HL-60/S4 (cell line): ENCODE results near the gene GPC5.
"Not testable (repeated sequence)": the region's sequence is repeated elsewhere in the genome, so short reads cannot be mapped to it uniquely, and the experiment has no call there.

ENCODE experiments used
- in situ Hi-C: fragments of 300-500 bp; cut with MboI; formaldehyde crosslinking; loops from 2 replicates; pipeline ENCODE4 v1.14.3; 2022; ENCODE audit warnings: low sequenced_read_pairs

GPC5 gene

DNA sequence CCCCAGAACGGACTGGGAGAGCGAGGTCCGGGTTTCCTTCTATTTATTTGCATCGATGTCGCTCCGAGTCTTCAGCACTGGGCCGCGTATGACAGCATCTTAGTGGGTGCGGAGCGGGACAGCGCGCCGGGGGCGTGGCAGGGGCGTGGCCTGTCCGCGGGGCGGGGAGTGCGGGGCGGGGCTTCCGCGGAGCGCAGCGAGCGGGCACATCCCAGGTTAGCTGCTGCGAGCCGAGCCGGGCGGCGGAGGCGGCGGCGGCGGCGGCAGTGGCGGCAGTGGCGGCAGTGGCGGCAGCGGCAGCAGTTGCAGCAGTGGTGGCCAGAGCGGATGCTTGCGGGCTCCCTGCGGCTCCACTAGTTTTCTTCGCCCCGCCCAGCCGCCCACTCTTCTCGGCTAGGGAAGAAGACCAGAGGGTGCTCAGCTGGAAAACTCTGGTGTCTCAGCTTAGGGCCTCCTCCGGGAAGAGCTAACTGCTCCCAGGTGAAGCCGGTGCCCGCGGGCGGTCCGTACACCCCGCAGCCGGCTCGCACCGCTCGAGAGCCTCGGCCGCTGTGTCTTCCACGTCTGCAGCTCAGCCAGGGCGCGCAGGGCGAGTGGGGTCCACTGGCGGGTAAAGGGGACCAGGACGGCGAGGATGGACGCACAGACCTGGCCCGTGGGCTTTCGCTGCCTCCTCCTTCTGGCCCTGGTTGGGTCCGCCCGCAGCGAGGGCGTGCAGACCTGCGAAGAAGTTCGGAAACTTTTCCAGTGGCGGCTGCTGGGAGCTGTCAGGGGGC, at the start of gene GPC5:
Gene GPC5 (plus strand): TSS at position 209 of the 776 bp plus-strand sequence.
- in situ Hi-C loops = no loop called here

DNA sequence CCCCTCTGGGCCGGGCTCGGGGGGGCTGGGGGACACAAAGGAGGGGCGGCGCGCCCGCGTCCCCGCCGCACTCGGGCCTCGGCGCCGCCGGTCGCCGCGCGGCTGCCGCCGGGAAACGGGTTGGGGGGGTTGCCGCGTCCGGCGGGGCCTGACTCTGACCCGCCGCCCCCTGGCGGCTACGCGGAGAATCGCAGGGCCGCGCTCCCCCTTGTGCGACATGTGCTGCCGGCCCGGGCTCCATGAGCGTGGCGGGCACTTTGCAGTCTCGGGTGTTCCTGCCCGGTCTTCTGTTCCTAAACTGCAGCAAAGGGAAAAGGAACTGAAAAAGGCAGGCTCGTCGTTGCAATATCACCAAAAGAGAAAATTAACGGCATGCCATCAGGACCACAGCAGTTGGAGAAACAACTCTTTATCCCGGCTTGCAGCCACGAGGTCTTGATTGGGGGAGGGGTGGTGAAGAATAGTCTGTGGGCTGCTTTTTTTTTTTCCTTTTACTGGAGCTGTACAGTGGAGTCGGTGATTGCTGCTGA, 49.5 kb upstream of the GPC5 start:
- in situ Hi-C loops = no loop called here

DNA sequence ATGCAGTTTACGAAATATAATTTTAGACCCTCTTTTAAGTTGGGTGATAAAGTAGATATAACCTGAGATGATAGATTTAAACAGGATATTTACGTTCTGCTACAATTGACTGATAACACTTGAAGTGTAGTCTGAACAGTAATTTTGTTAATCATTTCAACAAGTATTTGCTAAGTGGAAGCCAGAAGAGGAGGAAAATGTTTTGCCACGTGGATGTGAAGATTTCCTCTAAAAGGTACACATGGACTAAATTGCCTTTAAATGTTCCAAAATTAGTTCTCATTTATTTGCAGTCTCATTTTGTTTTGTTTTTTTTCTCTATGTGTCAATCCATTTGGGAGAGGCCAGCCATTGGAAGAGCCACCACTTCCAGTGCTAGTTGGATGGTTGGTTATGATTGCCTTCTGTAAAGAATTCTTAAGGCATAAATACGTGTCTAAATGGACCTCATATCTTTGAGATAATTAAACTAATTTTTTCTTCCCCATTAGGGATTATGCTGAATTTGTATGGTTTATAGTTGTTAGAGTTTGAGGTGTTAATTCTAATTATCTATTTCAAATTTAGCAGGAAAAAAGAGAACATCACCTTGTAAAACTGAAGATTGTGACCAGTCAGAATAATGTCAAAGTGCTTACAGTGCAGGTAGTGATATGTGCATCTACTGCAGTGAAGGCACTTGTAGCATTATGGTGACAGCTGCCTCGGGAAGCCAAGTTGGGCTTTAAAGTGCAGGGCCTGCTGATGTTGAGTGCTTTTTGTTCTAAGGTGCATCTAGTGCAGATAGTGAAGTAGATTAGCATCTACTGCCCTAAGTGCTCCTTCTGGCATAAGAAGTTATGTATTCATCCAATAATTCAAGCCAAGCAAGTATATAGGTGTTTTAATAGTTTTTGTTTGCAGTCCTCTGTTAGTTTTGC, 48.2 kb upstream of the GPC5 start:
- in situ Hi-C loops = no loop called here

DNA sequence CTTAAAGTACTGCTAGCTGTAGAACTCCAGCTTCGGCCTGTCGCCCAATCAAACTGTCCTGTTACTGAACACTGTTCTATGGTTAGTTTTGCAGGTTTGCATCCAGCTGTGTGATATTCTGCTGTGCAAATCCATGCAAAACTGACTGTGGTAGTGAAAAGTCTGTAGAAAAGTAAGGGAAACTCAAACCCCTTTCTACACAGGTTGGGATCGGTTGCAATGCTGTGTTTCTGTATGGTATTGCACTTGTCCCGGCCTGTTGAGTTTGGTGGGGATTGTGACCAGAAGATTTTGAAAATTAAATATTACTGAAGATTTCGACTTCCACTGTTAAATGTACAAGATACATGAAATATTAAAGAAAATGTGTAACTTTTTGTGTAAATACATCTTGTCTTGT, 47.3 kb upstream of the GPC5 start:
- in situ Hi-C loops = no loop called here

DNA sequence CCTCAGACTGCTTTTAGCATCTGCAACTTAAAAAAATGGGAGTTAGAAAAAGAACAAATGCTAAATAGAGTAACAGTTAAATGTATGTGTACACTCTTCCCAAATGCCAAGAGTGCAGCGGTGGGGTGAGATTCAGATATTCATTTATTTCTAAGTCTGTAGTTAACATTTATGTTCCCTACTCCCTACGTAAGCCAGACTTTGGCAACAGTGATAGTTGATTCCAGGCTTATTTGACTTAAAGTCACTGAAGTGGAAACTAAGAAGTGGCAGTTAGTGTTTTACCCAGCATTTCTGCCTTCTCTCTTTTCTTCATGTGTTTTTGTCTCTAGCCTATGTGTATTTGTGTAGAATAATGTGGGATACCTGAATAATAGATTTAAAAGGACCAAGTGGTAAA, 46.4 kb upstream of the GPC5 start:
- in situ Hi-C loops = no loop called here

DNA sequence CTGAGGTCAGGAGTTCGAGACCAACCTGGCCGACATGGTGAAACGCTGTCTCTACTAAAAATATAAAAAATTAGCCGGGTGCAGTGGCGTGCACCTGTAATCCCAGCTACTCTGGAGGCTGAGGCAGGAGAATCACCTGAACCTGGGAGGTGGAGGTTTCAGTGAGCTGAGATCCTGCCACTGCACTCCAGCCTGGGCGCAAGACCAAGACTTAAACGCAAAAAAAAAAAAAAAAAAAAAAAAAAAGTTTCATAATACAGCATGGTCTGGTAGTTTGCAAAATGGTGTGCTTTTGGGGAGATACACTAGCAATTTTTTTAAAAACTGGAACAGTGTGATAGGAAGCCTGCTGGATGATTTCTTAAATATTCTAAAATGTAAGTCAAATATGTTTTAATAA, 45.5 kb upstream of the GPC5 start:
- in situ Hi-C loops = not testable (repeated sequence)

DNA sequence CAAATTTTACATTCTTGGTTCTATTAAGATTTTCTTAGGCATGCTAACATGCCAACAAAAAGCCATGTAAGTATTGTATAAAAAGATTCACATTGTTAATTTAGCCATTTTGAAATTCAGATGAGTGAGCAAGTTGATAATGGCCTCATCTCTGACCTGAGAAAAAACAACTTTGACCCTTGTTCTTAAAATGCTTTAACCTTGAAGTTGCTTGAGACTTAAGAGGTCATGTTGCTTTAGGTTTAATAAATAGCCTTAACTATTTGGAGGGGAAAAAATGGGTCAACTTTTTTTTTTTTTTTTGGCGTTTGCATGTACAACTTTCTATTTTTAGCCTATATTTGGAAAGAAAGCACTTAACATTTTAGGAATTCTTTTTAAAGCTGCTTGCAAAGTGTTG, 44.9 kb upstream of the GPC5 start:
- in situ Hi-C loops = no loop called here

DNA sequence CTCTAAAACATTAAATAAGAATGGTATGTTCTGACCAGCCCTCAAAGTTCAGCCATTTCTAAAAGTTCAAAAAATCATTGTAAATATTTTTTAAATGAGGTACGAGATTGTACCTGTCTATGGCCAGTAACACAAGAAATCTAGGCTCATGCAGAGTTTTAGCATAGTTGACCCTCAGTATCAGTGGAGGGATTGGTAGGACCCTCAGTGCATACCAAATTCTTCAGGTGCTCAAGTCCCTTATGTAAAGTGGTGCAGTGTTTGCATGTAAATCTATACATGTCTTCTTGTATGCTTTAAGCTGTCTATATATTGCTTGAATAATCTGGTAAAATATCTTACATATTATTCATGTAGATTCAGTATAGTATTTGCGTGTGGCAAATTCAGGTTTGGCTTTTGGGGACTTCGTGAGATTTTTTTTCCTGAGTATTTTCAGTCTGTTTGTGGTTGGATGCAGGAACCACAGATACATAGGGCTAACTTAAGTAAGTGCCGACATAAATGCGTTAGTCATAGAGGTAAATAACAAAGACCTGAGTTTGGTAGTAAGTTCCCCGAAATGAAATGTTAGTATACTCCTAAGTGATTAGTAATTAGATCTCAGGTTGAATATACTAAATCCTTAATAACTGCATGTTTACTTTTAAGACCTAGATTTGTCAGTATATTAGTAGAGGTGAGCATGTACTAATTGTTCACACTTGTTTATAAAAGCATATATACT, 43.2 kb upstream of the GPC5 start:
- in situ Hi-C loops = no loop called here

DNA sequence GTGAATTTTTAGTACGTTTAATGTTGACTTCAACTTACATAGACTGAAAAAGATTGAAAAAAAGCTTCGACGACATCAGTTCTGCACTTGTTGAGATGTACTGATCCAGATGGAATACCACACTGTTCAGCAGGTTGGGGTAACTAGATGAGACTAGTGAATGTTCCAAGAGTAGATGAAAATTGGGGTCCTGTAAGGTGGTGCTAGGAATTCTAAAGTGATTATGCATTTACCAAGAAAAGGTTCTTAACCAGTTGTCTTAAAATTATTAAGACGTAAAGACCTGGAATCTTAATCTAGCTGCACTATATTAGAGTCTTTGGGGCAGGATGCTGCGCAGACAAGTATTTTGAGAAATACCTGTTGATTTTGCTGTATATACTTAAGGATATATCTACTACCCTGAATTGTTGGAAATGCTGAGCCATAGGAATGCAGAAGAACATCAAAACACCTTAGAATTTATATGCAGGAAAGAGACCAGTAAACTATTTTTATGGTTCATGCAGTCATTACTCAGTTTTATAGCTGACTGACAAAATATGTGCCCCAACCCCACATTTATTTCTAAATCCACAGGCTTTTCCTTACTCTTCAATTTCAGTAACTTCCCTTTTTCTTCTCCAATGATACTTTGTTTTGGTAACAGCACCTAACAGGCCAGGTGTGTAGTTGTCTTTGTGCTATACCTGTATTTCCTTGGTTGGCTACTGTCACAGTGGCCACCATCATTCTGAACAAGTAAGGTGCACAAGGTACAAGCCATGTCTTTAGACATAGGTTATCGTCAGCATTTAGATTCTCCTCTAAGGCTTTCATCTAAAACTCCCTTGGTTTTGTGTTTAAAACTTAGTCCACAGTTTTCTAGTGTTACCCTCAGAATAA, 42.4 kb upstream of the GPC5 start:
- in situ Hi-C loops = no loop called here

DNA sequence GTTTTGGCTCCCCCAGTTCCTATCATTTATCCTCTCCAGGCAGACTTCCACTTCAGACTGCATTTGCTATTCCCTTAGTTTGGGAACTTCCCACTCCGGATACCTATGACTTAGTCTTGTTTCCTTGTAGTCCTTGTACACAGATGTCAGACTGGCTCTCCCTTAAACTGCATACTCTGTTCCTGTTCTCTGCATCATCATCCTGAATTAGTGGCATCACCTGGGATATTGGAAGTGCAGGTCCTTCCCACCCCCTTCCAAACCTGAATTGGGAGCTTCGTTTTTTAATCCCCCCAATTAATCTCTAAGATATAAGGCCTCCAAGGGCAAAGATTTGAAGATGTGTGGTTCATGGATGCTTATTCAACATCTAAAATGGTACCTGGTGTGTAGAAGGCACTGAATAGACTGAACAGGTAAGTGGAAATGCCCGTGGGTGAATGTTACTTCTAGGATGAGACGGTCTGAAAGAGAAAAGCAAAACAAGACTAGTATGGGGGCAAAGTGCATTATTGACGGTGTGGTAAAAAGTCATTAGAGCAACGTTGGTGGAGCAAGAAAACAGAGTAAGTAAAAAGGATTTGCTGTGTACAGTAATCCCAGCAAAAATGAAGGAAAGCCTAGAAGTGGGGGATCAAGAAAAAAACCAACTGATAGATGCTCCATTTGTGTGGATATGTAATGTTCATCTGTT, 41.4 kb upstream of the GPC5 start:
- in situ Hi-C loops = no loop called here

DNA sequence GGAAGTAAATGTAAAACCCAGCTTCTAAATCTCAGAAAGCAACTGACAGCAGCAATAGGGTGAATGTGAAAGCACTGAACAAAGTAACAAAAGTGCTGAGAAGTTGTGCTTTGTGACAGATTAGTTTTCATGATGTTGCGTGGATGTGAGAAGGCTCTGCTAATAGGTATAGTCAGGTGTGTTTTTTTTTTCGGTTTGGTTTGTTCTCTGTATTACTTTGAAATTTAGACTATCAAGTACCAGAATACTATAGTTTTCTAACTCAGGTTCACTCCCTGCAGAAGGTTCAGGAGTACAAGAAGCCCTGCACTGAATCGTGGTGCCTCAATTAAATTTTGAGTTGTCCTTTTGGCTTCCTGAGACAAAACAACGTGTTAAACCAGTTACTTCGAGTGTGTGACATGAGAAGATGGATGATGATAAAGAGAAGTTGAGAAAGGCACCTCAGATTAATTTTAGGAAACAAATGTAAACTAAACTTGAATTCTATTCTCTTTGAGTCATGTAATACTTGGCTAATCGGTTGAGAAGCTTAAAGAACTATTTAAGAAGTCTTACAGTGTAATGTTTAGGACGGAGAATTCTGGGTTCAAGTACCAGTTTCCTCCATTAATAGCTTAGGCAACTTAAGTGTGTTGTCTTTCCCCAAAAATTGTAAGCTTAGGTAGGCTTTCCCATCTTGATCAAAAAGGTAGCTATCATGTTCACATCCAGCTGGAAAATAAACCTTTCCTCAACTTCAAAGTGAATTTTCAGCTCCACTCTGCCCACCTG, 40.6 kb upstream of the GPC5 start:
- in situ Hi-C loops = no loop called here

DNA sequence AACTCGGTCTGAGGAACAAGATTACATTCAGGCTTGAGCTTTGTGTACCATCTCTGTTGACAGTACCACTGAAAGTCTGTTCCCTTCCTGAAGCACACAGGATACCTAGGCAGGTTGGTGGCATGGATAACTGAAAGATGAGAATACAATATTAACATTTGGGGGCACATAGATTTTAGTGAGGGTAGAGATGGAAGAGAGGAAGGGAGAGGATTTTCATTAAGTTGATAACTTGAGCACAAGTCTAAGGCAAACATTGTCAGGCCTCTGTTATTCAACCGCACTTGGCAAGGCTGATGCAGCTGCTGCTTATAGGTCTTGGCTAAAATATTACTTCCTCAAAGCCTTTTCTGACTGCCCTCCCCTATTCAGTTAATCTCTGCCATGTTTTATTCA, 40.0 kb upstream of the GPC5 start:
- in situ Hi-C loops = no loop called here

DNA sequence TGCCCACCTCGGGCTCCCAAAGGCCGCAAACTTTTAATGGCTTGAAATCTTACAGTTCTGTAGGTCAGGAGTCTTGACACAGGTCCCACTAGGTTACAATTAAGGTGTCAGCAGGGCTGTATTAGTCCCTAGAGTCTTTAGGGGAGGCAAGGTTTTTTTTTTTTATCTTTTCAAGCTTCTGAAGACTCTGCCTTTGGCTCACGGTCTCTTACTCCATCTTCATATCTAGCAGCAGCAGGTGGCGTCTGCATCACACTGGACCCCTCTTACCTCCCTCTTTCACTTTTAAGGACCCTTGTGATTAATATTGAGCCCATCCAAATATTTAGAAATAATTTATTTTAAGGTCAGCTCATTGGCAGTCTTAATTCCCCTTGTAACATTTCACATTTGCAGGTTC, 39.3 kb upstream of the GPC5 start:
- in situ Hi-C loops = no loop called here

DNA sequence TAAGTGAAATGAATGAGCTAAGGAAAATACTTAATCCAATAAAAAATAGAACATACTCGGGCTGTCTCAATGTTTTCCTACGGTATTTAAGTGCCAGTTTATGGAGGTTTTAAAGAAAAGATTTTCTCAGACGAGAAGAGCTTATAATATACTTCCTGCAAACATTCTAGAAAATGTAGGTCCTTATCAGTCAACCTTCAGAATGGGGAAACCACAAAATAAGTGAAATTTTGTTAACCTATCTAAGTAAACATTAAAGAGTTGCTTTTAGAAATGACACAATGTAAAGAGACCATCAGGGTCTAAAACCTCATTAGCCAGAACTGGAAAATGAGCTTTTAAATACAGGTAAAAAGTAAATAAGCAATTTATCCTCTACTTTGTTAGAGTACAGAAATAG, 38.8 kb upstream of the GPC5 start:
- in situ Hi-C loops = no loop called here

DNA sequence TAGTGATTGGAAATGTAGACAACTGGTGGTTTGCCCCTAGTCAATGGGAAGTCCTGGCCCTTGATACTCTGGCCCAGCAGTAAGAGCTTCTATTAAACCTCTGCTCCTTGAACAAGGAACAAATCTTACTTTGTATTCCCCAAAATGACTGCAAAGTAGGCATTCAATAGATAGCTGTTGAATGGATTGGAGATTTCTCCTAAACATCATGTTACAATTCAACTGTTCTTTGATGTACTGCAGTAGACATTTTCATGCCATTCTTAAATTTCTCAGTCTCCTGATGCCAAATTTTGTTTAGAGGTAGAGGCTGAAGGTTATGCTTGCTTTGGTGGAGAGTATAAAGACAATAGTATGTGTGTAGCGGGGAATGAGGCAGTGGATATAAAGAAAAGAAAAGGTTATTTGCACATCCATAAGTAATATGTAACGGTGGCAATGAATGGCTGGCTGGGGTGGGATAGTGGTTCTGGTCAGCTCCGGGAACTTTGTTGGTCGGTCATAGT, 38.1 kb upstream of the GPC5 start:
- in situ Hi-C loops = no loop called here

DNA sequence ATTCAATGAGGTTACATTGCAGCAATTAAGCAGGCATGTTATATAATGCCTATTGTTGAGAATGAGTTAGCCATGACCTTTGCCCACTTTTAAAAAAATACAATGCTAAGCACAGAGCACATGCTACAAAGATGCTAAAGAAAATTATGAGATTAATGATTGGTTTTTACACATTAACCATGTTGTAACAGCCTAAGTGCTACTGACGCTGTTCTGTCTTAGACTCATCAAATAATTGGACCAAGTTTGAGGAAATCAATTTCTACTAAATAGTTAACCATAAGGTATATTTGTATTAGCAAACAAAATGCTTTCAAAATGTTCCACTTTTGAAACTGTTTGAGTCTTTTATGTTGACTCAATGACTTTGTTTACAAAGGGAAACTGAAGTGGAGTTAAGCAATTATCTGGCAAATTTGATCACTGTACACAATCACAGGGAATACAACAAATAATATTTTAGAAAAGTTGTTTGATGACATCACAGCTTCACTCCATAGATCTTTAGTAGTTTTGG, 36.6 kb upstream of the GPC5 start:
- in situ Hi-C loops = no loop called here

DNA sequence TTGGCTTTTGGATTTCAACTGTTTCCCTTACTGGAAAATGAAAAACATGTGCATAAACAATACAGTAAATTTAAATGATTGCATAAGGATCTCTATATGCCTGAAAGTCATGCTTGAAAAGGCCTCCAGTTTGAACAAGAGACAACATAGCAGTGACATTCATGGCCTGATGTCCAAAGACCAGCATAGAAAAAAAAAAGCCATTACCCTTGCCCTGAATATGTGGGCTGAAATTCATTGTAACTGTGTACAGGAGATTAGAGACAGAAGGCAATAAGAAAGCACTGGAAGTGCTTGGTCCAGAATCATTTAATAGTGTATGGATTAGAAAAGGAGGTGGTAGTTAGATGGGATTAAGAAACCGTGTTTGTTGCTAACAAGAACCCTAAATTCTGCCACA, 35.5 kb upstream of the GPC5 start:
- in situ Hi-C loops = no loop called here

DNA sequence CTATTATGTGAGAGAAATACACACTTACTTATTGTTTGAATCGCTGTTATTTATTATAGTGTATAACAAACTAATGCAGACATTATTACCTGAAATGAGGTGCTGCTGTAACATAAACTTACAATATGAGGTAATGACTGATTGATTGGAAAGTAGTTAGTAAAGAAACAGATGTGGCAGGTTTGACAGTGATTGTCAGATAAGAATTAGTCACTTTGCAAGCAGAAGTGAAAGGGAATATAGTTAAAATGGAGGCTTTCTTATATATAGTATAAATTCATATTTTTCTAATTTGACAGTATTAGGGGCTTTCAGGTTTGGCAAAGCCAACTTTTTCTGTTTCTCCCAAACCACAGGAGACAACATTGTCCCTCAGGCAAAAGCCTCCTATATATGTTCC, 30.3 kb upstream of the GPC5 start:
- in situ Hi-C loops = no loop called here
